ENCODE data around the gene FLNC.

Gene FLNC

GRCh38 chr7:128845475-128845874 lies 15.3 kb downstream of the FLNC start:
- Histone ChIP-seq H3K4me3 (ENCODE audit: insufficient read depth, low read depth, low read length, poor library complexity, severe bottlenecking) (no peak overlapping the region), H3K27me3 (replicated peaks; ENCODE audit: control insufficient read depth, insufficient read depth, low read length, poor library complexity, severe bottlenecking) (no peaks in the 10 kb centered on the region), H3K9me3 (ENCODE audit: control insufficient read depth, low read length) (no peaks in the 10 kb centered on the region), H3K4me1 (ENCODE audit: control insufficient read depth, insufficient read depth, low read length, poor library complexity, severe bottlenecking) (no peaks in the 10 kb centered on the region), H3K27ac (ENCODE audit: insufficient read depth, low read length, poor library complexity, severe bottlenecking) (no peak overlapping the region), H3K36me3 (ENCODE audit: control insufficient read depth, insufficient read depth, low read length) (no peaks in the 10 kb centered on the region)
- no peak for DNase-seq

- no peak overlapping the region for H3K27ac ChIP-seq (ENCODE audit: insufficient read depth, low read length, poor library complexity, severe bottlenecking)
- H3K27me3 ChIP-seq (replicated peaks; ENCODE audit: control insufficient read depth, insufficient read depth, low read length, poor library complexity, severe bottlenecking): no peaks in the 10 kb centered on the region
- H3K9me3 ChIP-seq (ENCODE audit: control insufficient read depth, low read length): no peaks in the 10 kb centered on the region
- no peaks in the 10 kb centered on the region for H3K4me1 ChIP-seq (ENCODE audit: control insufficient read depth, insufficient read depth, low read length, poor library complexity, severe bottlenecking)
- DNase-seq: no peak
- no peaks in the 10 kb centered on the region for H3K36me3 ChIP-seq (ENCODE audit: control insufficient read depth, insufficient read depth, low read length)
- no peak overlapping the region for H3K4me3 ChIP-seq (ENCODE audit: insufficient read depth, low read depth, low read length, poor library complexity, severe bottlenecking)
Observed at GRCh38 chr7:128845987-128846386, 15.8 kb downstream of the FLNC start.

- no peak for DNase-seq
- no peaks in the 10 kb centered on the region for H3K4me1 ChIP-seq (ENCODE audit: control insufficient read depth, insufficient read depth, low read length, poor library complexity, severe bottlenecking)
- H3K4me3 ChIP-seq (ENCODE audit: insufficient read depth, low read depth, low read length, poor library complexity, severe bottlenecking): no peak overlapping the region
- no peak overlapping the region for H3K27ac ChIP-seq (ENCODE audit: insufficient read depth, low read length, poor library complexity, severe bottlenecking)
- H3K27me3 ChIP-seq (replicated peaks; ENCODE audit: control insufficient read depth, insufficient read depth, low read length, poor library complexity, severe bottlenecking): no peaks in the 10 kb centered on the region
- no peaks in the 10 kb centered on the region for H3K9me3 ChIP-seq (ENCODE audit: control insufficient read depth, low read length)
- no peaks in the 10 kb centered on the region for H3K36me3 ChIP-seq (ENCODE audit: control insufficient read depth, insufficient read depth, low read length)
Observed at GRCh38 chr7:128846781-128847444, 16.7 kb downstream of the FLNC start.

- Histone ChIP-seq H3K4me3 (ENCODE audit: insufficient read depth, low read depth, low read length, poor library complexity, severe bottlenecking) (no peak overlapping the region), H3K27ac (ENCODE audit: insufficient read depth, low read length, poor library complexity, severe bottlenecking) (no peak overlapping the region), H3K4me1 (ENCODE audit: control insufficient read depth, insufficient read depth, low read length, poor library complexity, severe bottlenecking) (no peaks in the 10 kb centered on the region), H3K9me3 (ENCODE audit: control insufficient read depth, low read length) (no peaks in the 10 kb centered on the region), H3K36me3 (ENCODE audit: control insufficient read depth, insufficient read depth, low read length) (no peaks in the 10 kb centered on the region), H3K27me3 (replicated peaks; ENCODE audit: control insufficient read depth, insufficient read depth, low read length, poor library complexity, severe bottlenecking) (no peaks in the 10 kb centered on the region)
- no peak for DNase-seq
Observed at GRCh38 chr7:128847721-128848211, 17.6 kb downstream of the FLNC start.

- H3K4me3 ChIP-seq (ENCODE audit: insufficient read depth, low read depth, low read length, poor library complexity, severe bottlenecking): no peak overlapping the region
- no peaks in the 10 kb centered on the region for H3K27me3 ChIP-seq (replicated peaks; ENCODE audit: control insufficient read depth, insufficient read depth, low read length, poor library complexity, severe bottlenecking)
- no peaks in the 10 kb centered on the region for H3K4me1 ChIP-seq (ENCODE audit: control insufficient read depth, insufficient read depth, low read length, poor library complexity, severe bottlenecking)
- no peak for DNase-seq
- no peaks in the 10 kb centered on the region for H3K9me3 ChIP-seq (ENCODE audit: control insufficient read depth, low read length)
- no peaks in the 10 kb centered on the region for H3K36me3 ChIP-seq (ENCODE audit: control insufficient read depth, insufficient read depth, low read length)
- no peak overlapping the region for H3K27ac ChIP-seq (ENCODE audit: insufficient read depth, low read length, poor library complexity, severe bottlenecking)
Observed at GRCh38 chr7:128848289-128849155, 18.3 kb downstream of the FLNC start.

- no peak overlapping the region for H3K4me3 ChIP-seq (ENCODE audit: insufficient read depth, low read depth, low read length, poor library complexity, severe bottlenecking)
- no peak for DNase-seq
- H3K36me3 ChIP-seq (ENCODE audit: control insufficient read depth, insufficient read depth, low read length): no peaks in the 10 kb centered on the region
- H3K9me3 ChIP-seq (ENCODE audit: control insufficient read depth, low read length): no peaks in the 10 kb centered on the region
- H3K27ac ChIP-seq (ENCODE audit: insufficient read depth, low read length, poor library complexity, severe bottlenecking): no peak overlapping the region
- H3K27me3 ChIP-seq (replicated peaks; ENCODE audit: control insufficient read depth, insufficient read depth, low read length, poor library complexity, severe bottlenecking): no peaks in the 10 kb centered on the region
- no peaks in the 10 kb centered on the region for H3K4me1 ChIP-seq (ENCODE audit: control insufficient read depth, insufficient read depth, low read length, poor library complexity, severe bottlenecking)
Observed at GRCh38 chr7:128849156-128849515, 18.9 kb downstream of the FLNC start.

- Histone ChIP-seq H3K4me3 (ENCODE audit: insufficient read depth, low read depth, low read length, poor library complexity, severe bottlenecking) (no peak overlapping the region), H3K4me1 (ENCODE audit: control insufficient read depth, insufficient read depth, low read length, poor library complexity, severe bottlenecking) (no peaks in the 10 kb centered on the region), H3K36me3 (ENCODE audit: control insufficient read depth, insufficient read depth, low read length) (no peaks in the 10 kb centered on the region), H3K9me3 (ENCODE audit: control insufficient read depth, low read length) (no peaks in the 10 kb centered on the region), H3K27ac (ENCODE audit: insufficient read depth, low read length, poor library complexity, severe bottlenecking) (no peak overlapping the region), H3K27me3 (replicated peaks; ENCODE audit: control insufficient read depth, insufficient read depth, low read length, poor library complexity, severe bottlenecking) (no peaks in the 10 kb centered on the region)
- no peak for DNase-seq
Observed at GRCh38 chr7:128849804-128850490, 19.7 kb downstream of the FLNC start.

GRCh38 chr7:128852537-128853254 lies 22.5 kb downstream of the FLNC start:
- Histone ChIP-seq H3K27ac (ENCODE audit: insufficient read depth, low read length, poor library complexity, severe bottlenecking) (no peak overlapping the region), H3K27me3 (replicated peaks; ENCODE audit: control insufficient read depth, insufficient read depth, low read length, poor library complexity, severe bottlenecking) (no peaks in the 10 kb centered on the region), H3K4me1 (ENCODE audit: control insufficient read depth, insufficient read depth, low read length, poor library complexity, severe bottlenecking) (no peaks in the 10 kb centered on the region), H3K4me3 (ENCODE audit: insufficient read depth, low read depth, low read length, poor library complexity, severe bottlenecking) (no peak overlapping the region), H3K36me3 (ENCODE audit: control insufficient read depth, insufficient read depth, low read length) (no peaks in the 10 kb centered on the region), H3K9me3 (ENCODE audit: control insufficient read depth, low read length) (no peaks in the 10 kb centered on the region)
- DNase-seq: no peak

GRCh38 chr7:128853799-128854198 lies 23.6 kb downstream of the FLNC start:
- H3K4me1 ChIP-seq (ENCODE audit: control insufficient read depth, insufficient read depth, low read length, poor library complexity, severe bottlenecking): no peaks in the 10 kb centered on the region
- no peak overlapping the region for H3K27ac ChIP-seq (ENCODE audit: insufficient read depth, low read length, poor library complexity, severe bottlenecking)
- no peaks in the 10 kb centered on the region for H3K27me3 ChIP-seq (replicated peaks; ENCODE audit: control insufficient read depth, insufficient read depth, low read length, poor library complexity, severe bottlenecking)
- no peaks in the 10 kb centered on the region for H3K9me3 ChIP-seq (ENCODE audit: control insufficient read depth, low read length)
- H3K36me3 ChIP-seq (ENCODE audit: control insufficient read depth, insufficient read depth, low read length): no peaks in the 10 kb centered on the region
- no peak for DNase-seq
- no peak overlapping the region for H3K4me3 ChIP-seq (ENCODE audit: insufficient read depth, low read depth, low read length, poor library complexity, severe bottlenecking)

Measured in effector memory CD4-positive, alpha-beta T cell (primary cell).